Measurements from ENCODE around the gene ADNP. TPM values are rescaled to one million over a fixed set of nuclear protein-coding genes. Genes with fewer than 3 reads are reported as not detected.

ADNP gene
- total RNA-seq, 1 experiment from 2014 or later: 55.5 TPM

DNA sequence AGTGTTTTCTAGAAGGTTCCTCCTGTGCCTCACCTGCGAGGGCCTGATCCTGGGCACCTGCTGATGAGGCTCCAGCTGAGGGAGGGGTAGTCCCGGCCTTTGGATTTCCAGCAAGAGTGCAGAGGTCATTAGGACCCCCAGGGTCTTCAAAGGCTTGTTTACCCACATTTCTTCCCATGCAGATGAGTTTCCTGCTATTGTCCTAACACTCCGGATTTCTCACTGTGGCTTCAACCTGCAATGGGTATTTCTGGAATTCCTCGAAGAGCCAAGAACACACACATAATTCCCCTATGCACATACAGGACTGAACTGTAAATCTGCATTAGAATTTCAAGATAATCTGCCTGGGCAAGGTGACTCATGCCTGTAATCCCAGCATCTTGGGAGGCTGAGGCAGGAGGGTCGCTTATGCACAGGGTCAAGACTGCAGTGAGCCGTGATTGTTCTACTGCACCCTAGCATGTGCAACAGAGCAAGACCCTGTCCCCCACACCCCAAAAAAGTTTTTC, 53.9 kb downstream of the ADNP start:
- Histone ChIP-seq H3K27ac (ENCODE audit: low read length) (no peak overlapping the region), H3K27me3 (ENCODE audit: low read length) (no peaks in the 10 kb centered on the region), H3K36me3 (ENCODE audit: insufficient read depth, low read length) (peaks cover 51% of the 10 kb centered on the region), H3K79me2 (ENCODE audit: low read length) (peaks cover 11% of the 10 kb centered on the region), H2AFZ (ENCODE audit: low read length) (no peak overlapping the region), H3K9ac (ENCODE audit: low read length) (no peak overlapping the region), H4K20me1 (ENCODE audit: insufficient read depth, low read depth, low read length) (peaks cover 15% of the 10 kb centered on the region; the same call in 1 of the 2 replicates), H3K4me1 (ENCODE audit: low read length) (no peaks in the 10 kb centered on the region), H3K9me2 (replicated peaks; ENCODE audit: insufficient read depth, low read length) (no peaks in the 10 kb centered on the region), H3K4me2 (ENCODE audit: low read depth, low read length, poor library complexity, severe bottlenecking) (no peak overlapping the region), H3K4me3 (ENCODE audit: low read length) (no peak overlapping the region), H3K9me3 (ENCODE audit: low read length) (no peaks in the 10 kb centered on the region)
- DNase-seq: no peak

GRCh38 chr20:50876816-50877215, 54.4 kb downstream of the ADNP start:
- no peaks in the 10 kb centered on the region for H3K9me3 ChIP-seq (ENCODE audit: low read length)
- DNase-seq: no peak
- no peaks in the 10 kb centered on the region for H3K9me2 ChIP-seq (replicated peaks; ENCODE audit: insufficient read depth, low read length)
- H3K79me2 ChIP-seq (ENCODE audit: low read length): peaks cover 11% of the 10 kb centered on the region
- peaks cover 46% of the 10 kb centered on the region for H3K36me3 ChIP-seq (ENCODE audit: insufficient read depth, low read length)
- H3K9ac ChIP-seq (ENCODE audit: low read length): no peak overlapping the region
- no peak overlapping the region for H3K27ac ChIP-seq (ENCODE audit: low read length)
- no peaks in the 10 kb centered on the region for H3K27me3 ChIP-seq (ENCODE audit: low read length)
- H3K4me3 ChIP-seq (ENCODE audit: low read length): no peak overlapping the region
- no peak overlapping the region for H2AFZ ChIP-seq (ENCODE audit: low read length)
- H3K4me2 ChIP-seq (ENCODE audit: low read depth, low read length, poor library complexity, severe bottlenecking): no peak overlapping the region
- no peaks in the 10 kb centered on the region for H3K4me1 ChIP-seq (ENCODE audit: low read length)
- peaks cover 15% of the 10 kb centered on the region; the same call in 1 of the 2 replicates for H4K20me1 ChIP-seq (ENCODE audit: insufficient read depth, low read depth, low read length)

- H3K79me2 ChIP-seq (ENCODE audit: low read length): peaks cover 18% of the 10 kb centered on the region
- H3K4me2 ChIP-seq (ENCODE audit: low read depth, low read length, poor library complexity, severe bottlenecking): no peak overlapping the region
- no peak overlapping the region for H3K4me3 ChIP-seq (ENCODE audit: low read length)
- peaks cover 6% of the 10 kb centered on the region for H3K4me1 ChIP-seq (ENCODE audit: low read length)
- no peaks in the 10 kb centered on the region for H3K27me3 ChIP-seq (ENCODE audit: low read length)
- H4K20me1 ChIP-seq (ENCODE audit: insufficient read depth, low read depth, low read length): peaks cover 15% of the 10 kb centered on the region; the same call in 1 of the 2 replicates
- no peak overlapping the region for H2AFZ ChIP-seq (ENCODE audit: low read length)
- DNase-seq: no peak
- H3K9me2 ChIP-seq (replicated peaks; ENCODE audit: insufficient read depth, low read length): no peaks in the 10 kb centered on the region
- peaks cover 42% of the 10 kb centered on the region for H3K36me3 ChIP-seq (ENCODE audit: insufficient read depth, low read length)
- H3K9me3 ChIP-seq (ENCODE audit: low read length): no peaks in the 10 kb centered on the region
- no peak overlapping the region for H3K9ac ChIP-seq (ENCODE audit: low read length)
- no peak overlapping the region for H3K27ac ChIP-seq (ENCODE audit: low read length)
These were observed 55.1 kb downstream of the ADNP start for GRCh38 chr20:50876063-50876685.

DNA sequence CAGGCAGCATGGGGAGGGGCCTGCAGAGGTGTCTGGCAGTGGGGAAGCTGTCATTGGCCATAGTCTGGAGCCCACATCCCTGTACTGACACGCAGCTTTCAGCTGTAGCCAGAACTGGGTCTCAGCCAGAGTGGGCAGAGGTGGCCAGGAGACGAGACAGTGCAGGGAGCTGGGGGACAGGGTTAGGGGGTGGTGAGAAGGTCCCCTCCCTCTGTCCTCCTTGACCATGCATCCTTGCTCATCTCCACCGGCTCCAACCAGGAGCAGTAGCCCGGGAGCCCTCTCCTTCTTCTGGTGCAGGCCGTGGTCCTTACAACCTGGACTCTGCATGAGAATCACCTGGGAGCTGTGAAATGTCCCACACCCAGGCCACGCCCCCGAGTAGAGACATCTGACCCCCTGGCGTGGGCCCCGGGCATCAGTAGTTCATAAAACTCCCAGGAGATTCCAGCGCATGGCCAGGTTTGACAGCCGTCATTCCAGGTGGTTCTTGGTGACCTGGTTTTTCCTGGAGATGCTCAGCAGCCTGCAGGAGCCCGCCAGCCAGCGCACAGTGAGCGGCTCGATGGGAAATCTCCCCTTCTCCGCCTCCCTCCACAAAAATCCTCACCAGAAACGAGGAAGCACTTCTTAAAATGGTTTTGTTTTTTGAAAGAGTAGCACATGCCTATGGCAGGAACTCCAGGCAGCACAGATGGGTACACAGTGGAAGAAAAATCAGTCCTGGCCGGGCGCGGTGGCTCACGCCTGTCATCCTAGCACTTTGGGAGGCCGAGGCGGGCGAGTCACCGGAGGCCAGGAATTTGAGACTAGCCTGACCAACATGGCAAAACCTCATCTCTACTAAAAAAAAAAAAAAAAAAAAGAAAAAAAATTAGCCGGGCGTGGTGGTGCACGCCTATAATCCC, 56.2 kb downstream of the ADNP start:
- peaks cover 15% of the 10 kb centered on the region; the same call in 1 of the 2 replicates for H4K20me1 ChIP-seq (ENCODE audit: insufficient read depth, low read depth, low read length)
- no peak overlapping the region for H3K27ac ChIP-seq (ENCODE audit: low read length)
- H3K4me3 ChIP-seq (ENCODE audit: low read length): no peak overlapping the region
- no peaks in the 10 kb centered on the region for H3K9me2 ChIP-seq (replicated peaks; ENCODE audit: insufficient read depth, low read length)
- peaks cover 35% of the 10 kb centered on the region for H3K36me3 ChIP-seq (ENCODE audit: insufficient read depth, low read length)
- no peak overlapping the region for H3K9ac ChIP-seq (ENCODE audit: low read length)
- no peak overlapping the region for H2AFZ ChIP-seq (ENCODE audit: low read length)
- H3K79me2 ChIP-seq (ENCODE audit: low read length): peaks cover 28% of the 10 kb centered on the region
- no peaks in the 10 kb centered on the region for H3K27me3 ChIP-seq (ENCODE audit: low read length)
- H3K9me3 ChIP-seq (ENCODE audit: low read length): no peaks in the 10 kb centered on the region
- DNase-seq: no peak
- peaks cover 15% of the 10 kb centered on the region for H3K4me1 ChIP-seq (ENCODE audit: low read length)
- no peak overlapping the region for H3K4me2 ChIP-seq (ENCODE audit: low read depth, low read length, poor library complexity, severe bottlenecking)

DNA sequence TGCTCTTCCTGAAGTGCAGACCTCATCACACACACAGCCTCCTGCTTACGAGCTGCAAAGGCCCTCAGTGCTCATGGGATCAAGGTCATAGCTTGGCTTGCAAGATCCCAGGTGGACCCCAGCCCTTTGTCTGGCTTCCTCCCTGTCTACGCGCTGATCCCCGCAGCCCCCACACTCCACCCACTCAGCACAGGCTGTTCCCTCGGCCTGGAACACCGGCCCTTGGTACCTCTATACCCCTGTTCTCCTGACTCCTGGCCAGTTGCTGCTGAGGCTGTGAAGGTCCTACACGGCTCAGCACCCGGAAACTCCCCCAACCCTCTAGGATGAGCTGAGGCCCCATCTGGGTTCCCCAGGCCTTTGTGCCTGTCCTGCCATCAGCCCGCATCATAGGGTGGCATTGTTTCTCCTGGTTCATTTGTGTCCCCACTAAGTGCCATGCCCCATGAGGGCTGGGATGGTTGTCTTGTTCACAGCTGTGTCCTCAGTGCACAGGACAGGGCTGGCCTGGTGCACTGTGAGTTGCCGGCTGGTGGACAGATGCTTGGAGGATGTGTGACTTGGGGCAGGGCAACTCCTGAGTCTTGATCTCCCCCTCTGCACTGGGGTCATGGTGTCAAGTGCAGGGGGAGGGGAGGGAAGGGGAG, 57.0 kb downstream of the ADNP start:
- no peak overlapping the region for H3K4me2 ChIP-seq (ENCODE audit: low read depth, low read length, poor library complexity, severe bottlenecking)
- DNase-seq: no peak
- no peak overlapping the region for H2AFZ ChIP-seq (ENCODE audit: low read length)
- H3K36me3 ChIP-seq (ENCODE audit: insufficient read depth, low read length): peaks cover 30% of the 10 kb centered on the region
- no peaks in the 10 kb centered on the region for H3K9me2 ChIP-seq (replicated peaks; ENCODE audit: insufficient read depth, low read length)
- H4K20me1 ChIP-seq (ENCODE audit: insufficient read depth, low read depth, low read length): peaks cover 15% of the 10 kb centered on the region; the same call in 1 of the 2 replicates
- H3K9ac ChIP-seq (ENCODE audit: low read length): no peak overlapping the region
- no peaks in the 10 kb centered on the region for H3K9me3 ChIP-seq (ENCODE audit: low read length)
- H3K27me3 ChIP-seq (ENCODE audit: low read length): no peaks in the 10 kb centered on the region
- H3K27ac ChIP-seq (ENCODE audit: low read length): no peak overlapping the region
- H3K4me3 ChIP-seq (ENCODE audit: low read length): no peak overlapping the region
- peaks cover 32% of the 10 kb centered on the region for H3K79me2 ChIP-seq (ENCODE audit: low read length)
- peaks cover 17% of the 10 kb centered on the region for H3K4me1 ChIP-seq (ENCODE audit: low read length)

DNA sequence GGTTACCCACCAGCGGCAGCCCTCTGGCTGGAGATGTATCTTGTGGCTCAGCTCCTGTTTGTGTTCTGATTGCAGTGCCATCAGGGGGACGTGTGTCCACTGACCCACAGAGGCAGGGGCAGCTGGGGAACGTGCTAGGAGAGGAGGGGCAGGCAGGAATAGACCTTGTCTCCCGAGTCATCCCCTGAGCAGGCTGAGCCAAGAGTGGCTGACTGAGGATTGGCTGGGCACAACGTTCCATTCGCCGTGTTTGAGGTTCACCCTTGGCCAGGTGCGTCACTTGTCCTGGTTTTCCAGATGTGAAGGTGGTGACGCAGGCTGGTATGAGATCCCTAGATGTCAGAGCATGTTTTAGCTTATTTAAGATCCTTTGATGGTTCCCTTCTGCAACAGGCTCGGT, 57.7 kb downstream of the ADNP start:
- peaks cover 26% of the 10 kb centered on the region for H3K36me3 ChIP-seq (ENCODE audit: insufficient read depth, low read length)
- H3K79me2 ChIP-seq (ENCODE audit: low read length): peaks cover 39% of the 10 kb centered on the region
- H3K4me3 ChIP-seq (ENCODE audit: low read length): no peak overlapping the region
- no peaks in the 10 kb centered on the region for H3K27me3 ChIP-seq (ENCODE audit: low read length)
- H4K20me1 ChIP-seq (ENCODE audit: insufficient read depth, low read depth, low read length): peaks cover 15% of the 10 kb centered on the region; the same call in 1 of the 2 replicates
- no peak overlapping the region for H2AFZ ChIP-seq (ENCODE audit: low read length)
- DNase-seq: no peak
- H3K4me2 ChIP-seq (ENCODE audit: low read depth, low read length, poor library complexity, severe bottlenecking): no peak overlapping the region
- no peaks in the 10 kb centered on the region for H3K9me2 ChIP-seq (replicated peaks; ENCODE audit: insufficient read depth, low read length)
- H3K27ac ChIP-seq (ENCODE audit: low read length): no peak overlapping the region
- H3K9me3 ChIP-seq (ENCODE audit: low read length): no peaks in the 10 kb centered on the region
- no peak overlapping the region for H3K9ac ChIP-seq (ENCODE audit: low read length)
- peaks cover 22% of the 10 kb centered on the region for H3K4me1 ChIP-seq (ENCODE audit: low read length)

- H2AFZ ChIP-seq (ENCODE audit: low read length): no peak overlapping the region
- no peak overlapping the region for H3K4me3 ChIP-seq (ENCODE audit: low read length)
- no peak overlapping the region for H3K27ac ChIP-seq (ENCODE audit: low read length)
- H3K9ac ChIP-seq (ENCODE audit: low read length): no peak overlapping the region
- no peak for DNase-seq
- no peaks in the 10 kb centered on the region for H3K27me3 ChIP-seq (ENCODE audit: low read length)
- peaks cover 15% of the 10 kb centered on the region; the same call in 1 of the 2 replicates for H4K20me1 ChIP-seq (ENCODE audit: insufficient read depth, low read depth, low read length)
- H3K4me2 ChIP-seq (ENCODE audit: low read depth, low read length, poor library complexity, severe bottlenecking): no peak overlapping the region
- no peaks in the 10 kb centered on the region for H3K9me3 ChIP-seq (ENCODE audit: low read length)
- peaks cover 44% of the 10 kb centered on the region for H3K79me2 ChIP-seq (ENCODE audit: low read length)
- H3K4me1 ChIP-seq (ENCODE audit: low read length): peaks cover 22% of the 10 kb centered on the region
- no peaks in the 10 kb centered on the region for H3K9me2 ChIP-seq (replicated peaks; ENCODE audit: insufficient read depth, low read length)
- peaks cover 24% of the 10 kb centered on the region for H3K36me3 ChIP-seq (ENCODE audit: insufficient read depth, low read length)
These were observed 58.4 kb downstream of the ADNP start for GRCh38 chr20:50872560-50873425.
